Activated CD8-positive, alpha-beta memory T cell treated with anti-CD3 and anti-CD28 coated beads, Interleukin-2, amount 10 ng/mL, durations not matched to agents 7 days and 5 days (primary cell): Measurements from ENCODE around the gene FOXA2. TPM values are rescaled to one million over a fixed set of nuclear protein-coding genes. Genes with fewer than 3 reads are reported as not detected.

Experiments
- ATAC-seq: fragments of 150-1000 bp; cut with Tn5 transposase; one replicate; pipeline ENCODE4 v1.10.0; 2021; ENCODE audit warnings: moderate library complexity
- CTCF ChIA-PET: fragments of 350-600 bp; sonication (Branson Sonifier 250); formaldehyde crosslinking; loops from one replicate; lab custom pipeline; 2021; ENCODE audit warnings: antibody characterized with exemption; lab: Charles Lee
- DNase-seq: peaks from one replicate; pipeline ENCODE4 v3.0.0-alpha.2; 2020
- H3K27ac Mint-ChIP-seq: one replicate; pipeline ENCODE4 v1.8.0; 2021; ENCODE audit warnings: mild to moderate bottlenecking, mixed read lengths
- H3K27me3 Mint-ChIP-seq: one replicate; pipeline ENCODE4 v1.8.0; 2021; ENCODE audit warnings: mixed read lengths
- H3K36me3 Mint-ChIP-seq: one replicate; pipeline ENCODE4 v1.8.0; 2021; ENCODE audit warnings: mild to moderate bottlenecking, mixed read lengths
- H3K4me1 Mint-ChIP-seq: one replicate; pipeline ENCODE4 v1.8.0; 2021; ENCODE audit warnings: mixed read lengths
- H3K4me3 Mint-ChIP-seq: one replicate; pipeline ENCODE4 v1.8.0; 2021; ENCODE audit warnings: mild to moderate bottlenecking, moderate library complexity, mixed read lengths
- H3K9me3 Mint-ChIP-seq: one replicate; pipeline ENCODE4 v1.8.0; 2022; ENCODE audit warnings: low read depth, mixed read lengths
- total RNA-seq, 2 experiments: library from RNA; stranded (reverse); gene quantifications; one replicate each; pipeline ENCODE4 v1.2.3, GENCODE V29; 2021

Gene FOXA2
- total RNA-seq: not detected

GRCh38 chr20:22584522-22584921 lies at the start of gene FOXA2:
FOXA2 (minus strand) TSS chr20:22584572; CDS start chr20:22584278, 294 bp downstream.
- peak within 1 kb of the TSS; percentile 40 for H3K27ac Mint-ChIP-seq
- H3K4me3 Mint-ChIP-seq: no peak within 1 kb of the TSS
- peaks cover 65% of the 10 kb centered on the region for H3K27me3 Mint-ChIP-seq
- no peaks in the 10 kb centered on the region for H3K4me1 Mint-ChIP-seq
- no peak for DNase-seq
- H3K36me3 Mint-ChIP-seq: peaks cover 6% of the 10 kb centered on the region
- no peak for ATAC-seq
- no peaks in the 10 kb centered on the region for H3K9me3 Mint-ChIP-seq
- CTCF ChIA-PET: no interaction called here

GRCh38 chr20:22630701-22631100 lies 46.3 kb upstream of the FOXA2 start:
- CTCF ChIA-PET: interaction anchor here (1.2 kb wide), 1 partner anchor 8 kb away, joined by 3 read pairs; no protein-coding TSS in a partner anchor
- Mint-ChIP-seq H3K36me3 (no peaks in the 10 kb centered on the region), H3K9me3 (no peaks in the 10 kb centered on the region), H3K27me3 (no peaks in the 10 kb centered on the region), H3K27ac (no peak overlapping the region), H3K4me1 (no peaks in the 10 kb centered on the region), H3K4me3 (no peak overlapping the region)
- DNase-seq (no peak), ATAC-seq (no peak)

- CTCF ChIA-PET: no interaction called here
- no peaks in the 10 kb centered on the region for H3K36me3 Mint-ChIP-seq
Measured at GRCh38 chr20:22629927-22630326, 45.6 kb upstream of the FOXA2 start.

DNA sequence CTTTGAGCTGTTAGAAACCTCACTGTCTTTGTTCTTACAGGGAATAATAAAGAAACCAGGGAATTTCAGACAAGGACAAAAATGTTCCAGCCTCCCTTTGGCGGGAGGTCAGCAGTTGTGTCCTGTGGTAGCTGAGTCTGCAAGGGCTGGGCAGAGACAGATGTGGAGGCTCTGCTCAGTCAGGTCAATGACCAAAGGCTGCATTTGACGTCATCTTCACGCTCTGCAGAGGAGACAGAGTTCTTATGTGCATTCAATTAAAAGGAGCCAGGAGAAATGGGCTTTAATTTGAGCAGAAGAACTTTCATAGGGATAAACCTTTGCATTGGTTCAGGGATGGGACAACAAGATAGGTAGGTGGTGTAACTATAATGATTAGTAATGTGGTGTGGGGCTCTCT lies 45.1 kb upstream of the FOXA2 start:
- H3K4me1 Mint-ChIP-seq: no peaks in the 10 kb centered on the region
- H3K4me3 Mint-ChIP-seq: no peak overlapping the region
- no peak overlapping the region for H3K27ac Mint-ChIP-seq
- DNase-seq (no peak), ATAC-seq (no peak)
- H3K36me3 Mint-ChIP-seq: no peaks in the 10 kb centered on the region
- CTCF ChIA-PET: no interaction called here
- no peaks in the 10 kb centered on the region for H3K27me3 Mint-ChIP-seq
- H3K9me3 Mint-ChIP-seq: peaks cover 2% of the 10 kb centered on the region

More at GRCh38 chr20:22629927-22630326, 45.6 kb upstream of the FOXA2 start:
- ATAC-seq (no peak), DNase-seq (no peak)
- H3K4me1 Mint-ChIP-seq: no peaks in the 10 kb centered on the region
- no peaks in the 10 kb centered on the region for H3K9me3 Mint-ChIP-seq
- no peak overlapping the region for H3K27ac Mint-ChIP-seq
- no peak overlapping the region for H3K4me3 Mint-ChIP-seq
- H3K27me3 Mint-ChIP-seq: no peaks in the 10 kb centered on the region

GRCh38 chr20:22626496-22626895 lies 42.1 kb upstream of the FOXA2 start:
- ATAC-seq (no peak), DNase-seq (no peak)
- CTCF ChIA-PET: no interaction called here
- Mint-ChIP-seq H3K9me3 (peaks cover 2% of the 10 kb centered on the region), H3K36me3 (no peaks in the 10 kb centered on the region), H3K27me3 (no peaks in the 10 kb centered on the region), H3K4me1 (no peaks in the 10 kb centered on the region), H3K27ac (no peak overlapping the region), H3K4me3 (no peak overlapping the region)

DNA sequence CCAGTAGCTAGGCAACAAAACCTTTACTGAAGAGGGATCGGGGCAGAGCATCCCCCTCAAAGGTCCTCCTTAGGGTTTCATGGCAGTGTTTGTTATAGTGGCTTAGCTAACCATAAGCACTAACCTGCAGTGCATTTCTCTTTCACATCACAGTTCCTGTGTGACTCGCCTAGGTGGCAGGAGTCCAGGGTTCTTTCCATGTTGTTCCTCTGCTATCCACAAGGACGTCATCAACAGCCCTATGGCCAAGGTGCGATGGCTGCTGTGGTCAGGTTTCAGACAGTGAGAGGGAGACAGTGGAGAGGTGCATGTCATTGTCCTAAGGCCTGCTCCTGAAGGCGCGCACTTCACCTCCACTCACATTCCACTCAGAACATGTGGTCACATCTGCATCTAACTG lies 38.8 kb upstream of the FOXA2 start:
- CTCF ChIA-PET: interaction anchor here (0.8 kb wide), 1 partner anchor 8 kb away, joined by 3 read pairs; no protein-coding TSS in a partner anchor

GRCh38 chr20:22620342-22620741 lies 36.0 kb upstream of the FOXA2 start:
- Mint-ChIP-seq H3K4me1 (no peaks in the 10 kb centered on the region), H3K27ac (no peak overlapping the region), H3K27me3 (no peaks in the 10 kb centered on the region), H3K4me3 (no peak overlapping the region), H3K36me3 (no peaks in the 10 kb centered on the region), H3K9me3 (peaks cover 2% of the 10 kb centered on the region)
- CTCF ChIA-PET: no interaction called here
- DNase-seq: no peak
- no peak for ATAC-seq

More for the DNA sequence above, 38.8 kb upstream of the FOXA2 start:
- Mint-ChIP-seq H3K27ac (no peak overlapping the region), H3K9me3 (peaks cover 2% of the 10 kb centered on the region), H3K4me3 (no peak overlapping the region), H3K36me3 (no peaks in the 10 kb centered on the region), H3K27me3 (no peaks in the 10 kb centered on the region), H3K4me1 (no peaks in the 10 kb centered on the region)
- DNase-seq: no peak
- ATAC-seq: no peak

DNA sequence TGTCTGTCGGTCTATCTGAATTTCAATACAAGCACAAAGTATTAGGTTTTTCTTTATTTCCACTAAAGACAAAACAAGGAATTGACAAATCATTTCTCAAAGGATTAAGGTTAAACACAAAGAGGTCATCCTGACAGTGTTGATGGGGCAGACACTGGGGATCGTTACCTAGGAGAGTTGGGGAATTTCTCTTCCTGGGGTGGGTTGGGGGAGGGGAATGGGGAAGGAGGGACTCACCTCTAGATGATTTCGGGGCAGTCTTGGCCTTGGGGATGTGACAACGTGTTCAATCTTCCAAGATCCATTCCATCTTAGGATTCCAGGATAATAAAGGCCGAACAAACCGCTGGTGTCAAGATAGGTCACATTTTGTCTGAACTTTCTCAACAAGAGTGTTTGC lies 35.4 kb upstream of the FOXA2 start:
- CTCF ChIA-PET: no interaction called here
- Mint-ChIP-seq H3K4me3 (no peak overlapping the region), H3K4me1 (no peaks in the 10 kb centered on the region), H3K36me3 (no peaks in the 10 kb centered on the region), H3K27ac (no peak overlapping the region), H3K27me3 (no peaks in the 10 kb centered on the region), H3K9me3 (peaks cover 2% of the 10 kb centered on the region)
- DNase-seq: no peak
- no peak for ATAC-seq

GRCh38 chr20:22619272-22619671 lies 34.9 kb upstream of the FOXA2 start:
- no peak for ATAC-seq
- no peak overlapping the region for H3K27ac Mint-ChIP-seq
- H3K4me3 Mint-ChIP-seq: no peak overlapping the region

GRCh38 chr20:22617160-22617559 lies 32.8 kb upstream of the FOXA2 start:
- Mint-ChIP-seq H3K27ac (no peak overlapping the region), H3K4me1 (no peaks in the 10 kb centered on the region), H3K9me3 (peaks cover 4% of the 10 kb centered on the region), H3K27me3 (no peaks in the 10 kb centered on the region), H3K4me3 (no peak overlapping the region), H3K36me3 (no peaks in the 10 kb centered on the region)
- CTCF ChIA-PET: no interaction called here
- no peak for DNase-seq
- ATAC-seq: no peak

More at GRCh38 chr20:22619272-22619671, 34.9 kb upstream of the FOXA2 start:
- Mint-ChIP-seq H3K4me1 (no peaks in the 10 kb centered on the region), H3K9me3 (no peaks in the 10 kb centered on the region), H3K36me3 (no peaks in the 10 kb centered on the region), H3K27me3 (no peaks in the 10 kb centered on the region)
- CTCF ChIA-PET: no interaction called here
- DNase-seq: no peak

DNA sequence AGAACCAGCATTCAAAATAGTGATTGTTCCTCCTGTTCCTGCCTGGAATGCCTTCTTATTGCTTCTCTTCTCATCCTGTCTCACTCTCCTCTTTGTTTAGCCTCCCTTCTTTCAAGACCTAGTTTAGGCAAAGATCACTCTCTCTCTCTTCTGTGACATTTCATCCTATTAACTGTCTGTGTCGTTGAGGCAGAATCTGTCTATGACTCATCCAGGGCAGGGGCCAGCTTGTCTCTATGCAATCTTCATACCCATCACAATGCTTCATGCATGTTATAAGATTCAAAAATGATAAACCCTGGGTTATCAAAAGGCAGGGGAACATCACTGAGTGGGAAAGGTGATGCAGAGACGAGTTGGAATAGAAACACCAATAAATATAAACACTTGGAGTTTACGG lies 32.2 kb upstream of the FOXA2 start:
- H3K27me3 Mint-ChIP-seq: no peaks in the 10 kb centered on the region

GRCh38 chr20:22615425-22615824 lies 31.1 kb upstream of the FOXA2 start:
- DNase-seq (no peak), ATAC-seq (no peak)
- Mint-ChIP-seq H3K36me3 (no peaks in the 10 kb centered on the region), H3K27me3 (no peaks in the 10 kb centered on the region), H3K4me3 (no peak overlapping the region), H3K4me1 (no peaks in the 10 kb centered on the region), H3K27ac (no peak overlapping the region), H3K9me3 (peaks cover 4% of the 10 kb centered on the region)
- CTCF ChIA-PET: no interaction called here

More for the DNA sequence above, 32.2 kb upstream of the FOXA2 start:
- H3K27ac Mint-ChIP-seq: no peak overlapping the region
- no peak overlapping the region for H3K4me3 Mint-ChIP-seq
- DNase-seq: no peak
- peaks cover 4% of the 10 kb centered on the region for H3K9me3 Mint-ChIP-seq
- ATAC-seq: no peak
- CTCF ChIA-PET: no interaction called here
- H3K4me1 Mint-ChIP-seq: no peaks in the 10 kb centered on the region
- H3K36me3 Mint-ChIP-seq: no peaks in the 10 kb centered on the region

- no peaks in the 10 kb centered on the region for H3K4me1 Mint-ChIP-seq
- no peaks in the 10 kb centered on the region for H3K36me3 Mint-ChIP-seq
- DNase-seq (no peak), ATAC-seq (no peak)
- H3K27me3 Mint-ChIP-seq: no peaks in the 10 kb centered on the region
- H3K9me3 Mint-ChIP-seq: peaks cover 6% of the 10 kb centered on the region
- CTCF ChIA-PET: no interaction called here
- no peak overlapping the region for H3K27ac Mint-ChIP-seq
- H3K4me3 Mint-ChIP-seq: no peak overlapping the region
Measured at GRCh38 chr20:22611636-22612035, 27.3 kb upstream of the FOXA2 start.

- ATAC-seq: no peak
Measured at GRCh38 chr20:22607695-22608094, 23.3 kb upstream of the FOXA2 start.

GRCh38 chr20:22604815-22605214 lies 20.4 kb upstream of the FOXA2 start:
- CTCF ChIA-PET: no interaction called here
- no peaks in the 10 kb centered on the region for H3K27me3 Mint-ChIP-seq
- no peak for ATAC-seq

More at GRCh38 chr20:22607695-22608094, 23.3 kb upstream of the FOXA2 start:
- Mint-ChIP-seq H3K4me3 (no peak overlapping the region), H3K9me3 (peaks cover 2% of the 10 kb centered on the region), H3K4me1 (no peaks in the 10 kb centered on the region), H3K27ac (no peak overlapping the region), H3K36me3 (no peaks in the 10 kb centered on the region), H3K27me3 (no peaks in the 10 kb centered on the region)
- CTCF ChIA-PET: no interaction called here
- DNase-seq: no peak

More at GRCh38 chr20:22604815-22605214, 20.4 kb upstream of the FOXA2 start:
- no peaks in the 10 kb centered on the region for H3K9me3 Mint-ChIP-seq
- H3K4me3 Mint-ChIP-seq: no peak overlapping the region
- H3K27ac Mint-ChIP-seq: no peak overlapping the region
- DNase-seq: no peak
- no peaks in the 10 kb centered on the region for H3K36me3 Mint-ChIP-seq
- H3K4me1 Mint-ChIP-seq: no peaks in the 10 kb centered on the region
